IPS DF 19.7 (cell line): Measurements from ENCODE around the gene ZNF609.

Experiments
- DNase-seq: peaks from one replicate; pipeline ENCODE4 v3.0.0-alpha.2; 2013; ENCODE audit warnings: low read depth, low spot score

The ZNF609 gene, protein sequence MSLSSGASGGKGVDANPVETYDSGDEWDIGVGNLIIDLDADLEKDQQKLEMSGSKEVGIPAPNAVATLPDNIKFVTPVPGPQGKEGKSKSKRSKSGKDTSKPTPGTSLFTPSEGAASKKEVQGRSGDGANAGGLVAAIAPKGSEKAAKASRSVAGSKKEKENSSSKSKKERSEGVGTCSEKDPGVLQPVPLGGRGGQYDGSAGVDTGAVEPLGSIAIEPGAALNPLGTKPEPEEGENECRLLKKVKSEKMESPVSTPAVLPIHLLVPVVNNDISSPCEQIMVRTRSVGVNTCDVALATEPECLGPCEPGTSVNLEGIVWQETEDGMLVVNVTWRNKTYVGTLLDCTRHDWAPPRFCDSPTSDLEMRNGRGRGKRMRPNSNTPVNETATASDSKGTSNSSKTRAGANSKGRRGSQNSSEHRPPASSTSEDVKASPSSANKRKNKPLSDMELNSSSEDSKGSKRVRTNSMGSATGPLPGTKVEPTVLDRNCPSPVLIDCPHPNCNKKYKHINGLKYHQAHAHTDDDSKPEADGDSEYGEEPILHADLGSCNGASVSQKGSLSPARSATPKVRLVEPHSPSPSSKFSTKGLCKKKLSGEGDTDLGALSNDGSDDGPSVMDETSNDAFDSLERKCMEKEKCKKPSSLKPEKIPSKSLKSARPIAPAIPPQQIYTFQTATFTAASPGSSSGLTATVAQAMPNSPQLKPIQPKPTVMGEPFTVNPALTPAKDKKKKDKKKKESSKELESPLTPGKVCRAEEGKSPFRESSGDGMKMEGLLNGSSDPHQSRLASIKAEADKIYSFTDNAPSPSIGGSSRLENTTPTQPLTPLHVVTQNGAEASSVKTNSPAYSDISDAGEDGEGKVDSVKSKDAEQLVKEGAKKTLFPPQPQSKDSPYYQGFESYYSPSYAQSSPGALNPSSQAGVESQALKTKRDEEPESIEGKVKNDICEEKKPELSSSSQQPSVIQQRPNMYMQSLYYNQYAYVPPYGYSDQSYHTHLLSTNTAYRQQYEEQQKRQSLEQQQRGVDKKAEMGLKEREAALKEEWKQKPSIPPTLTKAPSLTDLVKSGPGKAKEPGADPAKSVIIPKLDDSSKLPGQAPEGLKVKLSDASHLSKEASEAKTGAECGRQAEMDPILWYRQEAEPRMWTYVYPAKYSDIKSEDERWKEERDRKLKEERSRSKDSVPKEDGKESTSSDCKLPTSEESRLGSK (N-terminal part only)

DNA sequence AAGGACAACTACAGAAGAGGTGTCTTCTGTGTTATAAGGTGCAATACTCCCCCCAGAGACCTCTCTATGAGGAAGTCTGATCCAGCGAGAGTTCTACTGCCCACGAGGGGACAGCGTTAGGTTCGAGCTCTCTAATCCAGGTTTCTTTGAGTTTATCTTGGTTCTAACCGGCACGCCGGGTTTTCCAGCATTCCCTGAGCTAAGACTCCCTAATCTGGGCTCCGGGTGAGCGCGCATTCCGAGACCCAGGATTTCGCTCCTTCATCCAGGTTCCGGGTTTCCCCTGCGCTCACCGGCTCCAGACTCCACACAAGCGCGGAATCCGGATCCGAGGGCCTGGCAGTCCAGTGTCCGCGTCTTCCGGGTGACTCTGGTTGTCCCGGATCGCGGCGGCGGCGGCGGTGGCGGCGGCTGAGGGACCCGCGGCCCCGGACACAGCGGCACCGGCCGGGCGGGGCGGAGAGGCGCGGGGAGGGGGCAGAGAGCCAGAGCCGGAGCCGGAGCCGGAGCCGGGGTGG lies at the start of gene ZNF609:
Gene ZNF609 (plus strand): TSS at position 373 of the 518 bp plus-strand sequence. CDS start 38,842 bp downstream, outside the sequence.
- peak; percentile 92 for DNase-seq

DNA sequence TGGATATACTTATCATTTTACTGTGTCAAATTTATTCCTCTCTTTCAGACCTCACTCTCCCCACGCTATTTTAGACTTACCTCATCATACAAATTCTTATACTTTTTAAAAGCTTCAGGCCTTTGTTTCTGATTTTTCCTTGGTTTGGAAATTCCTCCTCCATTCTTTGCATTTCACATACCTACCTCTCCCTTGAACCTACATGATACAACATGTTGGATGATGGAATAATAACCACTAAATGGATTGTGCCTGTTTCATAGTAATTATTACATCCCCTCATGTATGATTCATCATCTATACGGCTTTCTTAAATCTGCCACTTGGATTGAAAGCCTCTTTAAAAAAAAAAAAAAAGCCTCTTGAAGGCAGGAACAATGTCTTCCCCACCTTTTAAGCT lies 48.2 kb upstream of the ZNF609 start:
- DNase-seq = no peak

DNA sequence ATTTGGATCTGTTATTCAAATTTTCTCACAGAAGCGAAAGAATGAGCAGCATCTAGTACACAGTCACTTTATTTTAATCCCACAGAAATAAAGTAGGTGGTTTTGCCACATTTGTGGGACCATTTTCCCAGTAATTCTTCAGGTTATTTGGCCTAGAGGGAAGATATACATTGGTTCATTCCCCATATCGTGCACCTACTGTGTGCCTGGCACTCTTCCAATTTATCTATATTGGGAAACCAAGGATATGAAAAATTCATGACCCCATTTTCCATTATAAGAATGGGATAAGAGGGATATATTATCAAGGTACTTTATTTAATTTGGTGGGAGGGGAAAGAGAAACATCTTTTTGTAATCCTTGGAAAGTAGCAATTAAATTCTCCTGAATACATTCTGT lies 37.7 kb upstream of the ZNF609 start:
- no peak for DNase-seq

DNA sequence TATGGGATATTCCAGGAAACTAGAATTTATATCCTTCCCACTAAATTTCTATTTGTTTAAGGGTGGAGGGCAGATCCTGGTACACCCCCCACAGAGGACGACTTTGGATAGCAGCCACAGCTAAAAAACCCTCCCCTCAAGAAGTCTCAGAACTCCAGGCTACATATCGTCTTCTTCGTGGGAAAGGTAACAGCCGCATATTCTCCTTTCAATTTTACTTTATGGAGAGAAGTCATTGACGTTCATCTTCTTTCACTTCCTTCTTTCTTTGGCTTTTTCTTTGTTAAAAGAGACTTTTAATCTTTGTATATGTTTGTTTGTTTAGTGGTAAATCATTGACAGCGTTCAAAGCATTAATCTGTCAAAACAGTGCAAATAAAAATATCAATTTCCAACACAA lies 36.4 kb upstream of the ZNF609 start:
- DNase-seq = no peak

DNA sequence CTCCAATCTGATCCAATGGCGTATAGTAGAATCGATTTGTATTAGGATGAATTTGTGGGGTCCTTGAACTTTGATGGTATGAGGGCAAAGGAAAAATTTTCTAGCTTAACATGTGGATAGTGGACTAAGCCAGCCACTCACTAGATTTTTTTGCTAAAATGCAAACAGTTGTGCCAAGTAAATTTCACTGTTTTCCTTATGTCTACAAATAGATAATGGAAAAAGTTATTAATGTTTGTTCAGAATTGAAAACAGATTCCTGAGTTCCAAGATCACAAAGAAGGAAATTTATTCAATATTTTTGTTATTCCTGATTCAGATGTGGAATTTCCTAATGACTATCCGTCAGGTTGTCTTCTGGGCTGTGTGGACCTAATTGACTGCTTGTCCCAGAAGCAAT lies 35.2 kb upstream of the ZNF609 start:
- no peak for DNase-seq

DNA sequence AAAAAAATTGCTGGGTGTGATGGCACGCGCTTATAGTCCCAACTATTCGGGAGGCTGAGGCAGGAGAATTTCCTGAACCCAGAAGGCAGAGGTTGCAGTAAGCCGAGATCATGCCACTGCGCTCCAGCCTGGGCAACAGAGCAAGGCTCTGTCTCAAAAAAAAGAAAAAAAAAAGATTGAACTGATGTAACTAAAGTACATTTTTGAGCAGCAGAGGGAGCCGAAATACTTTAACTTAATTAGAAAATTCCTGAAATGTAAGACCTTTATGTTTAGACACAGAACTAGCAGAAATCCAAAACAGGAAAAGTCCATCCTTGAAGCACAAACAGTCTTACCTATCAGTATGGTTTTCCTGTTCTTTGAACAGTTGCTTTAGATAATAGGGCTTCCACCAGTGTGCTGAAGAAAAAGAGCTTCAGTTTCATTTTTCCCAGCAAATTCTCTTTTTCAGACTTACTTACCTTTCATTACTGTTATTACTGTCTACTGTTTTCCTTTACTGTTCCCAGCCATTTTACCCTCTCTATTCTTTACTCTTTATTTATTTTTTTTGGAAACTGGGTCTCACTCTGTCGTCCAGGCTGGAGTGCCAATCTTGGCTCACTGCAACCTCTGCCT lies 33.4 kb upstream of the ZNF609 start:
- no peak for DNase-seq

DNA sequence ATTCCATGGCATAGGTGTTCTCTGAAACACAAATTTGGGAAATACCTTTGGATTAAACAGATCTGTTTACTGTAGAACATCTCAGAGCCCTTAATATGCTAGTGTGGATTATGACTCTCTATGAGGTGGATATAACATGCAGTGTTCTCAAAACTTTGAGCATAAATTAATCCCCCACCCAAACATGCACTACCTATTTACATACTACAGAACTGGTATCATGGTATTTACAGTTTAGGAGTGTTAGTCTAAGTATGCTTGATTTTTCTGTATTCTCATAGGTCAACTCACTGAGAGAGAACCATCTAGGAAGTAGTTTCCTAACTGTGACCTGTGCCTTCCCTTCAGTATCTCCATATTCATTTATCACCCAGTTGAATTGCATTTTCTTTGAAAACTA lies 30.9 kb upstream of the ZNF609 start:
- DNase-seq = no peak

DNA sequence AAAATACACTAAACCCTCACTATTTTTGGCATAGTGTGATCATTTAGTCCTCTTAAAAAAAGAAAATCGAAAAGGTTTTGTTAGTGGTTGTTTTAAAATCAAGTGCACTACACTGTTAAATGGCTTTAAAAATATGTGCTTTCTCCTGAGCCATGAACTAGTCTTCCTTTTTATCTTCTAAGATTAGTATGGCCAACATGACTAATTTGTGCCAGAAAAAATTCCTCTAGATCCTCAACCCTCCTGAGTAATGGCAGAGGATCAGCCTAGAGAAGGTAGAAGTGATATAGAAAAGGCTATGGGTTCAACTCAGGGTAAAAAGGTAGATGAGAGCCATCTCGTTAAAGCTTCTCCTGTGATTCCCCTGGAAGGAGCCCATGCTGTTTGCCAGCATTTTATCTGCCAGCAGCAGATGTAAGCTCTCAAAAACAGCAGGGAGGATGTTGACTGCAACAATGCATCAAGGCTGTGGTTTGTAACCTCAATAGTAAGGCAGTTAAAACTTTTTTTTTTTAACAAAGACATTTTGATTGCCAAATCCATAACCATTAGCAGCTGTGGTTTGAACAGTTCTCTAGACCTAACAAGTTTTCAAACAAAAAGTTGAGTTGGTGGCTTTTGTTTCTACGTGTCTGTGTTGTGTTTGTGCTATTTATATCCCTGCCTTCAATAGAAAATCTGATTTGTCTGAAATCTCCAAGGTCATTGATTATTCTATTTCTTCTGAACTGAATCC lies 30.2 kb upstream of the ZNF609 start:
- DNase-seq = peak; percentile 75

DNA sequence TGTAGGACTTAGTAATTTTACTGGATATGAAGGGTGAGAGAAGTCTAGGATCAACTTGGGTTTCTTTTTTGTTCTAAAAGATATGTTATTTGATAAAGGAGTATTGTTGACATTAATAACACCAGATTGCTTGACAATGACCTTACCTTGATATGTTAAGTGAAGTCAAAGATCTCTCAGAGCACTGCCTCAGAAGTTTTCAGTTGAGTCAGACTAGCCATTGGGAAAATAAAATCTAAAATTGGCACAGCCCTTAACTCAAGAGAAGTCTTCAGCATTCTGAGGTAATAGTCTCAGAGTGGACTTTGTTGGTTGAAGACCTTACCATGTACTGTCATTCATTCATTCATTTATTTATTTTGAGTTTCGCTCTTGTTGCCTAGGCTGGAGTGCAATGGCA lies 22.4 kb upstream of the ZNF609 start:
- DNase-seq = no peak

DNA sequence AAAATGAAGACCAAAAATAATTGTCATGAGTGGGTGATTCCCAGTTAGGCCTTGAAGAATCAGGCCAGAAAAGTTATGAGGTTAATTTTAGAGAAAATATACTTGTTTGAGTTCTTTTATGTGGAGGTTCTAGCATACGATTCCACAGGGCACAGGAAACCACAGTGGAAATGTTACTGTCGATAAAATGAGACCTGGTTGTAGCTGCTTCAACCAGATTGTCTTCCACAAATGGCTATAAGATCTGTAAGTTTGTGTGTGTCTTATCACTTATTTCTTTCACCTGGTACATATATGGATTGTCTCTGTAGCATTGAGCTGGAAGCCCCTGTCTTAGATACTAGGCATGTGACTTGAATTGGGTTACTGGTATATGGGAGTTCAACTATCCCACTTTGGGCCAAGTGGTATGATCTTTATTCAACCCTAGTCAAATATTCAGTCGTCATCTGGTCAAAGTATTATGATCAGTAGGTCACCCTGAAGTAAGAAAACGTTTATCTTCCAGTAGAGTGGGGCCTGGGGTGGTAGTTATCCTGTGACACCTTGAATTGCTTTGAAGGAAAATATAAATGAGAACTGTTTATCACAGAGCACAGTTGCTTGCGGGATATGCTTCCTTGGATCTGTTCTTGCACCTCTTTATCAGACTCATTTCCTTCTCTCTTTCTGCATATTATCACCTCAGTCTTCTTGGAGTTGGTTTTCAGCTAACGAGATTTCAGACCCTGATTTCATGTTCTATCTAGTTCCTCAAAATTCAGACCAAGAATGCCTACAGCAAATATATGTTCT lies 21.5 kb upstream of the ZNF609 start:
- no peak for DNase-seq

DNA sequence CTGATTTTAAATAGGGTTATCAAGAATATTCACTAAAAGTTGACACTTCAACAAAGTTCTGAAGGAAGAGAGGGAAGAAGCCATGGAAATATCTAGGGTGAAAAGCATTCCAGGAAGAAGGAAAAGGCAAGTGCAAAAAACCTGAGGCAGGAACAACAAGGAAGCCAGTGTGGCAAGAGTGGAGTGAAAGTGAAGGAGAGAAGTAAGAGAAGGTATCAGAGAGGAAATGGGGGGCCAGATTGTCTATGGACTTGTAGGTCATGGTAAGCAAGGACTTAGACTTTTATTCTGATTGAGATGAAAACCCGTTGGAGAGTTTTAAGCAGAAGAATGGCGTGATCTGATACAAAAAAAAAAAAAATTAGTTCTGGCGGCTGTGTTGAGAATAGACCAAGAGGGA lies 18.5 kb upstream of the ZNF609 start:
- DNase-seq = no peak

DNA sequence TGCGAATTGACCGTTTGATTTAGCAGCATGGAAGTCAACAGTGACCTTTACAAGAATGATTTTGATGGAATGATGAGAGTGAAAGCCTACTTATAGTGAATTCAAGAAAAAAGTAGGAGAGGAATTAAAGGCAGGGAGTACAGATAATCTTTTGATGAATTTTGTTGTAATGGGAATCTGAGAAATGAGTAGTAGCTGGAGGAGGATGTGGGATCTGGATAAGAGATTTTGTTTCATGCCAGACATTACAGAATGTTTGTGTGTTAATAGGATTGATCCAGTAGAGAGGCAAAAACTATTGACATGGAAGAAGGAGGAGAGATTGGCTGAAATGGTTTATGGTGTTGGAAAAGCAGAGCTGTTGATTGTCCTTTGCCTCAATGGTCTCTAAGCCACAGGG lies 17.4 kb upstream of the ZNF609 start:
- no peak for DNase-seq

DNA sequence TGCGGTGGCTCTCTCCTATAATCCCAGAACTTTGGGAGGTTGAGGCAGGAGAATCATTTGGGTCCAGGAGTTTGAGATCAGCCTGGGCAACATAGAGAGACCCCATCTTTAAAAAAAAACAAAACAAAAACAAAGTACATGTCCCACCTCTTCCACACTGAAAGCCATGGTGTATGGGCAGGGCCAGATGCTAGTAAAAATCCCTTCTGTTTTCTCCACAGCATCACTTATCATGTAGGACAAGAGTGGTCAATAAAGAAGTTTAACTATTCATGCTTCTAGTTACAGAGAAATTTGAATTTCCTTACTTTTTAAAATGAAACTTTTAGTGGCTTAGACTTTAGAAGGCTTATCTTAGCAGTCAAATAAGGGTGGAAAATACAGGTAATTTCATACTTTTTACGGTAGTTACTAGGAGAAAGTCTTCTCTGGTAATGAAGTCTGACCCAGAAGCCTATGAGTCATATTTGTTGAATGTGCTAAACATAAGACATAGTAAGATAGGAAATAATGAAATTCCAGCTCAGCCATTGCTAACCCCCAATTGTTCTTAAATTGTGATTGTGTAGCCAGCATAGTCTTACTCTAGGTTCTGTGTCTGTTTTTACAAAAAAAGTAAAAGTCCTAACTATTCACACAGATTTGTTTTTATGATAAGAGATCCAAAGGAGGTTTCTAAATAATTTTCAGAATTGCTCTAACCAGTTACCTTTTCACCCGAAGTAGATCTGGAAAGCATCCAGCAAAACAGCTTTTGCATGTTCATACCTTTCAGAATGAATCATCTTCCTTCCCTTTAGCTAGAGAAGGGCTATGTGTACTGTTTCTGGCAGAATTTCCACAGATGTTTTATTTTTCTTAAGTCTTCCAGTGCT lies 16.4 kb upstream of the ZNF609 start:
- no peak for DNase-seq

DNA sequence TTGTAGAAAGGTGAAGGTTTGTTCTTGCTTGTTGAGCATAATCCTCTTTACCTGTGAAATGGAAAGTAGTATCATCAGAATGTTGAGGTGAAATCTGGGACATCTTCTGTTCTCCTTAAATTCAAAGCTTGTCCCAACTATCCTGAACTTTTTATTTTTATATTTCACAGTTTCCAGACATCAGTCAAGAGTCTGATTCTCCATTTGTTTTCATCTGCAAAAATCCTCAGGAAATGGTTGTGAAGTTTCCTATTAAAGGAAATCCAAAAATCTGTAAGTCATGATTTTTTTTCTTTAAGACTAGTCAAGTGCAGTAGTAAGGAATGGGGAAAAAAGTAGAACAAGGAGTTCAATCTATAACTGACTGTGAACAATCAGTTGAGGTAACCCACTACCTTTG lies 15.5 kb upstream of the ZNF609 start:
- DNase-seq = no peak

DNA sequence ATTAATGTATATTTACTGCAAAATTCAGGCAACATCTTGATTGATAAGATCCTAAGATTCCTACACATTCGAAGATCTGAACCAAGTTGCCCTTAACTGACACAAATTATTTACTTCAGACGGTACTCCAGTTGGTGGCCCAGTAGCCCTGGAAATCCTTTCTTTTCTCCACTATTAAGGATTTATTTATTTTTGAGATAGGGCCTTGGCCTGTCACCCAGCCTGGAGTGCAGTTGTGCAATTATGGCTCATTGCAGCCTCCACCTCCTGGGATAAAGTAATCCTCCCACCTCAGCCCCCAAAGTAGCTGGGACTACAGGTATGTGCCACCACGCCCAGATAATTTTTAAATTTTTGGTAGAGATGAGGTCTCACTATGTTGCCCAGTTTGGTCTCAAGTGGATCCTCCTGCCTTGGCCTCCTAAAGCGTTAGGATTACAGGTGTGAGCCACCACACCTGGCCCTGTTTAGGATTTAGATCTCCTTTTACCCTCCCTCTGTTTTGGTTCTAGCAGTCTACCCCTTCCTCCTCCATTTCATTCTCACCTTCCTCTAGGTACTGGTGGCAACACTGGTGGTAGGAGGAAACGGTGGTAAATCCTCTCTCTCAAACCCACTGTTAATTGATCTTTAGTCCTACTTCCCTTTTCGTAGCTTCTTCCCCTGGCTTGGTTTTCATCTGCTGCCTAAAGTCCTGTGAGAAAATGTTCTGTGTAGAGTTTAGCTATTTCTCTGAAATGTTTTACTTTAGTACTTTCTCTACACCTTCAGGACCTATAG lies 12.7 kb upstream of the ZNF609 start:
- DNase-seq = no peak

DNA sequence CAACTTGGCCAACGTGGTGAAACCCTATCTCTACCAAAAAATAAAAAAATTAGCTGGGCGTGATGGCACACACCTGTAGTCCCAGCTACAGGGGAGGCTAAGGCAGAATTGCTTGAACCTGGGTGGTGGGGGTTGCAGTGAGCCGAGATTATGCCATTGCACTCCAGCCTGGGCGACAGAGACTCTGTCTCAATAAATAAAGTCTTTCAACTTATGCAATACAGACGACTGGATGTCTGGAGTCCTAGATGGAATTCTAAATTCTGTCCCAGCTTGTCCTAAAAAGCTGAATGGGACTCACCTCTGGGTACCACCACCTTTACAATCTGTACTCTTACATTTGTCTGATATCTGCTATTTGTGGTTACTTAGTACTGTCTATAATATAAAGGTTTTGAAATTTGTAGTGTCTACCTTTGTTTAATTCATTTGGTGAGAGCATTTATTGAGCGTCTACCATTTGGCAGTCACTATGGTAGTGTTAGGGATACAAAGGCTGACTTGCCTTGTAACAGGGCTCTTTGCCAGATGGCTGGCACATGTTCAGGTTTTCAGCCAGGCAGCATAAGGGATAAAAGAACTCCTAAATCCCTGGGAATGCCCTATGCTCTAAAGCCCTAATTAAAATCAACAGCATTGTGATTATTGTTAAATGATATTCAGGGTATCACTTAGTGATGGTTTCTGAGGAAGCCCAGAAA lies 7.2 kb upstream of the ZNF609 start:
- no peak for DNase-seq

DNA sequence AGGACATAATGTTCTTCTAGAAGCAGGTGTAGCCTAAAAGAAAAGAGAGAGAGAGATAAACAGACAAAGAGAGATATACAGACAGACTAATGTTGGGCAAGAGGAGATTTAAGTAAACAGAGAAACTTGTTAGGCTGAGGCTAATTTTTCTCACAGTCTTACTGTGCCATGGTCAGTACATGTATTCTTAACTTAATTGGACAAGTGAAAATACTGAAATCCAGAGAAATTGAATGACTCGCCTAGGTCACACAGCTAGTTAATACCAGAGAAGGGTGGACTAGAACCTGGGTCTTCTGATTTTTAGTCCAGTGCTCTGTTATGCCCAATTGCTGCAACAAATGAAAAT lies 6.7 kb upstream of the ZNF609 start:
- DNase-seq = no peak

DNA sequence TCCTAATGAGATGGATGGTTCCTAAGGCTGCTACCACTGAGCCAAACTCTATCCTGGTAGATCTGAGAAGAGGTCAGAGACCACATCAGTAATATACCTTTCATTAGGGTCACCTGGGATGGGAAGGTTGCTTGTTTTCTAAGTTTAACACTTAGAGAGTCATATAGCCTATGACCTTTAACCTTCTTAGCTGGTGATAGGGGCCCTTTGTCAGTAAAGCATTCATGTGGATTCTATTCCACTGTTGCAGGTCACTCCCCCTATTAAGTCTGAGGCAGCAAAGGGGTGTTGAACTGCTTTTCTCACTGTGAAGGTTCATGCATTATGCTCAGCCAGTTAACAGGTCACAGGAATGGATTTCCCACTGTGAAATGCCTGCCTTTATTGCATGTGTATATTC lies 6.1 kb upstream of the ZNF609 start:
- DNase-seq = no peak
